ENCODE results near the gene TPM2. TPM values are rescaled to one million over a fixed set of nuclear protein-coding genes. Genes with fewer than 3 reads are reported as not detected.

TPM2 gene
- total RNA-seq, 1 donor from 2014 or later, result 460 TPM

GRCh38 chr9:35697486-35697885 is 7.8 kb upstream of the TPM2 start:
- peaks cover 5 to 55% of the 10 kb centered on the region in 2 donors for H3K36me3 ChIP-seq
- no peaks in the 10 kb centered on the region for H3K4me1 ChIP-seq
- TF ChIP-seq POLR2AphosphoS5 (IDR thresholded peaks at IDR 0.05; ENCODE audit: insufficient read depth in 1 of 2, low read depth in 1 of 2), result no peak
- no peak for TF ChIP-seq POLR2A (IDR thresholded peaks at IDR 0.05)
- no peak for TF ChIP-seq CTCF (IDR thresholded peaks at IDR 0.05)
- no peak overlapping the region for H3K4me3 ChIP-seq
- peak overlapping the region; percentile 45 for H3K27ac ChIP-seq
- intact Hi-C loops (cut with DNase I), result no loop called here
- DNase-seq (ENCODE audit: extremely low spot score in 2 of 2), result no peak
- H3K27me3 ChIP-seq, result no peaks in the 10 kb centered on the region
- no peaks in the 10 kb centered on the region for H3K9me3 ChIP-seq

GRCh38 chr9:35696520-35697215 is 6.9 kb upstream of the TPM2 start:
- Histone ChIP-seq H3K27ac (peak overlapping the region; percentile 45), H3K36me3 (peaks cover 0 to 47% of the 10 kb centered on the region in 2 donors), H3K27me3 (no peaks in the 10 kb centered on the region), H3K4me1 (no peaks in the 10 kb centered on the region), H3K4me3 (no peak overlapping the region), H3K9me3 (no peaks in the 10 kb centered on the region)
- TF ChIP-seq POLR2A (IDR thresholded peaks at IDR 0.05) (no peak), CTCF (IDR thresholded peaks at IDR 0.05) (peak; percentile 28 to 74 (median 64)), POLR2AphosphoS5 (IDR thresholded peaks at IDR 0.05; ENCODE audit: insufficient read depth in 1 of 2, low read depth in 1 of 2) (peak in 1 of 2 donors; percentile 8)
- intact Hi-C loops (cut with DNase I), result no loop called here
- no peak for DNase-seq (ENCODE audit: extremely low spot score in 2 of 2)

GRCh38 chr9:35695943-35696401 is 6.2 kb upstream of the TPM2 start:
- H3K4me1 ChIP-seq, result no peaks in the 10 kb centered on the region
- peaks cover 0 to 40% of the 10 kb centered on the region in 2 donors for H3K36me3 ChIP-seq
- no peak for TF ChIP-seq POLR2AphosphoS5 (IDR thresholded peaks at IDR 0.05; ENCODE audit: insufficient read depth in 1 of 2, low read depth in 1 of 2)
- no peak for TF ChIP-seq POLR2A (IDR thresholded peaks at IDR 0.05)
- no peak for TF ChIP-seq CTCF (IDR thresholded peaks at IDR 0.05)
- H3K27me3 ChIP-seq, result no peaks in the 10 kb centered on the region
- H3K9me3 ChIP-seq, result no peaks in the 10 kb centered on the region
- intact Hi-C loops (cut with DNase I), result no loop called here
- no peak overlapping the region for H3K4me3 ChIP-seq
- no peak for DNase-seq (ENCODE audit: extremely low spot score in 2 of 2)
- H3K27ac ChIP-seq, result peak overlapping the region; percentile 45

- no peak for DNase-seq (ENCODE audit: extremely low spot score in 2 of 2)
- Histone ChIP-seq H3K36me3 (no peaks in the 10 kb centered on the region), H3K4me1 (peaks cover 27% of the 10 kb centered on the region), H3K27ac (peak overlapping the region; percentile 96), H3K27me3 (no peaks in the 10 kb centered on the region), H3K4me3 (no peak overlapping the region), H3K9me3 (no peaks in the 10 kb centered on the region)
- TF ChIP-seq POLR2AphosphoS5 (IDR thresholded peaks at IDR 0.05; ENCODE audit: insufficient read depth in 1 of 2, low read depth in 1 of 2), result no peak
- TF ChIP-seq POLR2A (IDR thresholded peaks at IDR 0.05), result no peak
- TF ChIP-seq CTCF (IDR thresholded peaks at IDR 0.05), result no peak
- intact Hi-C loops (cut with DNase I), result loop anchor here (5.0 kb wide), 2 partner anchors 35 kb away; partner anchors contain the start of genes CCDC107 and RMRP
Observed at GRCh38 chr9:35691757-35692301, 2.1 kb upstream of the TPM2 start.

- TF ChIP-seq POLR2A (IDR thresholded peaks at IDR 0.05) (no peak), POLR2AphosphoS5 (IDR thresholded peaks at IDR 0.05; ENCODE audit: insufficient read depth in 1 of 2, low read depth in 1 of 2) (no peak), CTCF (IDR thresholded peaks at IDR 0.05) (no peak)
- Histone ChIP-seq H3K4me3 (peak overlapping the region; percentile 79 to 90), H3K9me3 (no peaks in the 10 kb centered on the region), H3K27me3 (no peaks in the 10 kb centered on the region), H3K36me3 (no peaks in the 10 kb centered on the region), H3K4me1 (peaks cover 32% of the 10 kb centered on the region), H3K27ac (peak overlapping the region; percentile 96)
- DNase-seq (ENCODE audit: extremely low spot score in 2 of 2), result no peak
- intact Hi-C loops (cut with DNase I), result loop anchor here (5.0 kb wide), 2 partner anchors 34 to 36 kb away; partner anchors contain the start of genes CCDC107 and RMRP
Observed at GRCh38 chr9:35691334-35691650, 1.6 kb upstream of the TPM2 start.
